Activated CD4-positive, CD25-positive, alpha-beta regulatory T cell (primary cell): Measurements from ENCODE around the gene THRB.

Experiments
- DNase-seq, 4 experiments: peaks; one replicate each; lab custom pipeline; 2025; lab: John Stamatoyannopoulos, UW

The THRB gene

GRCh38 chr3:24142127-24142526 is 352.5 kb downstream of the THRB start:
- DNase-seq = no peak

DNA sequence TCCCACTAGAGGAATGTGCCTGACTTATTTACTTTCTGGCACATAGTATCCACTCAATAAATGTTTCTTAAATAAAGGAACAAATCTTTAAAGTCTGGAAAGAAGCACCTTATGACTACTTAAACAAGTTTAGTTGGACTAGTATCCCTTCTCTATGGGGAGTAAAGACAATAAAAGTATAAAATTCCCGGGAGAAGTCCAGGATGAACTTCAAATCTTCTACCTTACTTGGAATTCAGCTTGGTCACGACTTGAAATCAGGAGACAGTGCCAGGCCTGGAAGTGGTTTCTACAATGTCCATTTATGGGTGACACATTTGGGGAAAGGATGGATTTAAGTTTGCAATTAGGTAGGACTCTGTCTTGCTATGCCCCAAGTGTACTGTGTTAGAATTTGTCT is 353.1 kb downstream of the THRB start:
- no peak for DNase-seq

- DNase-seq = no peak
Measured at GRCh38 chr3:24139463-24140412, 354.9 kb downstream of the THRB start.

GRCh38 chr3:24138876-24139256 is 355.8 kb downstream of the THRB start:
- no peak for DNase-seq

- no peak for DNase-seq
Measured at GRCh38 chr3:24137958-24138875, 356.4 kb downstream of the THRB start.

GRCh38 chr3:24137334-24137733 is 357.3 kb downstream of the THRB start:
- no peak for DNase-seq

DNA sequence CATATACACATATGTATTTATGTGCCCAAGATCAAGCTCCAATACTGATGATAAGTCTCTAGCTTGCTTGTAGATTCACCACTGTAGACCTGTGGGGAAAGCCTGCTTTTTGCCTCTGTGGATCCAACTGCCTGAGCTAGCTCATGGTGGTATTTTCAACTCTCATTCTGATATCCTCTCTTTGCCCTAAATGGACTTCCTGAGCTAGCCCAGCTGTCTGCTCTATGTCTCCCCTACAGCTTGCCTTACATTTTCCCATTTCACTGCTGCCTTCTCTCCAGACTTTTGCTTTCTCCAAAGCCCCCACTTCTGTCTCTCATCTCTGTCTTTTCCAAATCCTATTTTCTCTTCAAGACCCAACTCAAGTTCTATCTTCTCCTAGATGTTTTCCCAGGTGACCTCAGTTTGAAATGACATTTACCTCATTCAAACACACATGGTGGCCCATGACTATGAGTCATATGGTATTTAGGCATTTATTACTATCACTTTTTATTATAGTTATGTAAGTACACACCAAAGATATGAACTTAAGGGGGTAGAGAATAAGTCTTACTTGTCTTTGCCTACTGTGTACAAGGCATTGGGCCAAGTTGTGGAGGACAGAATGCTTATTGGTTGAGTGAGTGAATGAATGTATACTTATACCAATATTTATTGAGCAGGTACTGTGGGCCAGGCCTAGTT is 357.9 kb downstream of the THRB start:
- no peak for DNase-seq

DNA sequence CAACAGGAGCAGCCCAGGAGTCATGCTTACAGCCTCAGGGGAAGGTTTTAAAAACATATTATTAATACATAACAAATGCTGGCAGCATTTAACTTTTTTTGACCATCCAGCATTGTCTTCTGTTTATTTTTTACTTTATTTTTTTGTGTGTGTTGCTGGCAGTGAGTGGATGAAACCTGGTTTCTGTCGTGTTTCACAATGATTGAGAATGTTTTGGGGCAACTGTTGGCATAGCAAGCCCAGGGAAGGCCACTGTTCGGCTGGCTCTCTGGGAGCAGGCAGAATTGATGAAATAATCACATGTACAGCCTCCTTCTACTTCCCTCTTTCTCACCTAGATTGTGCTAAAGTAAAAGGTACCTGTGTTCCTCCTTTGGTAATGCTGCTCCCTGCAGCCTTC is 359.4 kb downstream of the THRB start:
- DNase-seq = no peak

- no peak for DNase-seq
Measured at GRCh38 chr3:24133942-24134341, 360.7 kb downstream of the THRB start.

- no peak for DNase-seq
Measured at GRCh38 chr3:24133436-24133835, 361.2 kb downstream of the THRB start.

DNA sequence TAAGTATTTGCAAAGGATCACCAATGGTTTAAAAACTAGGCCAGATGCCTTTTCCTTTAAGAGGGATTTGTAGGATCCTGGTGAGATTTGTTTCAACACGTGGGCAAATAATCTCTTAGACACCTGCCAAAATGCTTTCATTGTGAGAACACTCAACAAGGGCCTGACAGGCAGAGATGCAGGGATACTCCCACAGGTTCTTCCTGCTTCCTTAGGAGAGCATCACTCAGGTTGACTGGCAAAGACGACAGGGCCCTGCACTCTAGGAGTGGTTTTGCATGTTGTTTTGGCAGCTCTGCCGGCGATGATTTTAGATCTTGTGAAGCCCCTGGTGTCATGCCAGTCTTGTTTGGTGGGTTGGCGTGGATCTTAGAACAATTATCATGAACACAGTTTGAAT is 365.1 kb downstream of the THRB start:
- no peak for DNase-seq

- no peak for DNase-seq
Measured at GRCh38 chr3:24128199-24129005, 366.2 kb downstream of the THRB start.

DNA sequence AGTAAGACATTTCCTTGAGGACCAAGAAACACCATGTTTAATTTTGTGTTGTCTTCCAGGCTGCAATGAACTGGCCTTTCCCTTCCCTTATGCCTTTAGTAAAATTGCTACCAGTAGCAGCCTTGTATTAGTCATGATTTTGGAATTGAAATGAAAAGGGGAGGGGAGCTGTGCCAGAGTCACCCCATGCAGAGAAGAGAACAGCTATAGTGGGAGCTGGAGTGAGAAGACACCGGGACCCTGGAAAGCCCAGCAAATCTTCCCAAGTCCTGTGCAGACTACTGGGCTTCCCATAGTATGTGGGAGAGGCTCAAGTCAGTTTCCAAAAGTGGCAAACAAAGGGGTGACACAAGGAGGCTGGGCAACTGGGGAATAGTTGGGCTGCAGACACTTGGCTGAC is 371.1 kb downstream of the THRB start:
- no peak for DNase-seq

- no peak for DNase-seq
Measured at GRCh38 chr3:24120434-24120833, 374.2 kb downstream of the THRB start.

DNA sequence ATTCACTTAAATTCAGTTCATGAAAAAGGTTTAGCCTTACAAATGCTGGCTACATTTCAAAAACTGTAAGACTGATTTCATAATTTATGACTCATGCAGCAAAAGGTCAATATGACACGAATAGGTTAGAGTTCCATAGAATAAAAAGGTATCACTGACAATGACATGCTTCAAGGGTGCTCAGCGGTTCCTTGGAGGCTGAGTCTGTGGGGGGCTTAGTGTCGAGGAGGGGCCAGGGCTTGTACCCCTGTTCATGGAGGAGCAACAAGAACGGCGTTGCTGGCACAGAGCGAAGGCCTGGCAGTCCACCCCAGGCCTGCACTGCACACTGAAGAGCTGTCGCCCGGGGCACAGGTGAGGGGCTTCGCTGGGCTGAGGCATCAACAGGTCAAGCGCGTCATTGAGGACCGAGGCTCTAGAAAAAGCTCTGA is 375.3 kb downstream of the THRB start:
- DNase-seq = no peak

DNA sequence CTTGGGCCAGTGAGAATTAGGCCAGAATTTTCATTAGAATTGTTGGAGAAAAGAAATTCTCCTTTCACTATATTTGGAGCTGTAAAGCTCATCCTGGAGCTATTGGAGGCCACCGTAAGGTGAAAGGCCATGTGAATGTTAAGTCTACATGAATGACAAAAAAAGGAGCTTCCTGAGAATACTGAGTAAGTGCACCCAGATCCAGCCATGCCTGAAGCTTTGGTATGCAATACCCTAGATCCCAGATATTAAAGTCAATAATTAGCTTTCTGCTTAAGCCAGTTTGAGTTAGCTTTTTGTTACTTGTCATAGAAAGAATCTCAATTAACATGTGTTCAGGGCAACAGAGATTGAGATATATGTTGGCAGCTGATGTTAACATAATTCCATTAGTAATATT is 377.1 kb downstream of the THRB start:
- no peak for DNase-seq

GRCh38 chr3:24111711-24112110 is 382.9 kb downstream of the THRB start:
- no peak for DNase-seq

DNA sequence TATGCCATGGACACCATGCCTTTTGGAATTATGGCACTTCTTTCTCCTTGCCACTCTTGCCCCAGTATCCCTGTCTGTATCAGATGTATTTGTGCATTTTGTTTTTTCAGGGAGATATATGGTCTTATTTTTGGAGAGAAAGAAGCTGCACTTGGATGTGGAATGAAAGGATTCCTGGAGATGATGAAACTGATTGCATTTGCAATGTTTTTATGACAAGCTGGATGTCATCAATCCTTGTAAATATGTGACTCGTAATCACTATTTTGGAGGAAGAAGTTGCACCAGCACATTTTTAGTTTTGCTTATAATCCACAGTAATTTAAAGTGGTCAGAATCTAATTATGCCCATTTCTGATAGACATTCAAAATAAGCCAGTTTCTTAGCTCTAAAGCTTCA is 384.6 kb downstream of the THRB start:
- no peak for DNase-seq

DNA sequence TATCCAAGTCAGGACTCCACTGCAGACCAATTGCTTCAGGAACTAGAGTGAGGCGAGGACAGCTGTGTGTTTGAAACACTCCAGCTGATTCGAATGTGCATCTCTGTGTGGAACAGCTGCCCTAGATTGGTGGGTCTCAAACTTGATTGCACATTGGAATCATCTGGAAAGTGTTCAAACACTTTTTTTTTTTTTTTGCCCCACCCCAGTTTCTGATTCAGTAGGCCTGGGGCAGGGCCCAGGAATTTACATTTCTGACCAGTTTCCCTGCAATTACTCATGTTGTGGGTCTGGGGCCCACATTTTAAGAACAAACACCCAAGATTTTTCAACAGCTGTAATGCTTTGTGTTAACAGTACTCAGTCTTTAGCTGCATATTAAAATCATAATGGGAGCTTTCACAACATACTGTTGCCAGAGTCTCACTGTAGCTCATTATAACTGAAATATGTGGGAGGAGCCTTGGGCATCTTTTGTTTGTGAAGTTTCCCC is 392.9 kb downstream of the THRB start:
- no peak for DNase-seq

DNA sequence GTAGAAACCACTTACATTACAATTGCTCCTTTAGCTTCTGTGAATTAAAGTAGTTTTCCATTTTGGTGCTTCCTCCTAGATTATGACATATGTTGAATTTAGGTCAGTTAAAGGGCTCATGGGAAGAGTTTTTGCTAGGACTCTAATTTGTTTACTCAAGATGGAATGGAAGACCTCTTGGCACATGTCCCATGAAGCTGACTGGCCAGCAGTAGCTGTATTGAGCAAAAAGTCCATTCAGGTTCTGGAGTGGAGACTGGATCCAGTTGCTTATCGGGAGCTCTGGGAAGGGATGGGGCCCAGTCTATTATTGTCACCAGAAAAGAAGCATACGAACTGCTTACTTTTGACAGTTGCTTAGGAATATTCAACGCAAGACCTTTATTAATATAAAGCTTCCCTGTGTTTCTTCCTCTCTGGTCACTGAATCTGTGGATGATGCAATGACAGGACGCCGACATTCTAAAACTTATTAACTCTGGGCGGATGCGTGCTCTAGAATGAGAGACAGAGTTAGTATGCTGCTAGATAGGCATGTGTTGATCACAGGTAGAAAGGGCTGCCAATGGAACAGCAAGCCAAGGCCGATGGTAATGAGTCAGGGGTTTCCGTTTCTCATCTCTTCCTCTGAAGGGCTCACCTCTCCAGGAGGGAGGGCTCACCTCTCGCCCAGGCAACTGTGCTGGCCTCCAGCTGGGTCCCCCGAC is 393.8 kb downstream of the THRB start:
- no peak for DNase-seq
